Adrenal gland (tissue), 12 donors: ENCODE measurements around the gene ARHGAP35. TPM values are rescaled to one million over a fixed set of nuclear protein-coding genes. Genes with fewer than 3 reads are reported as not detected.

Experiments used
- DNase-seq, 7 donors: peaks; one replicate each; pipeline ENCODE4 v3.0.0-alpha.2; 2019 to 2020
- H3K27ac ChIP-seq, 5 donors: fragments of 200-600 bp; sonication (generic) in 4 of 5; 1 replicate in 3 of 5; 2 replicates in 2 of 5; pipeline versions ENCODE4 v1.5.1 to v1.8.0; 2016 to 2020; ENCODE audit warnings: mild to moderate bottlenecking in 1 of 5
- H3K27me3 ChIP-seq: fragments of 200-600 bp; 2 replicates; pipeline ENCODE4 v1.8.0; 2021
- H3K36me3 ChIP-seq, 2 donors: fragments of 200-600 bp; replicated peaks in 1 of 2; 1 replicate in 1 of 2; 2 replicates in 1 of 2; pipeline versions ENCODE4 v1.5.1 to v1.8.0; 2018 to 2022
- H3K4me1 ChIP-seq, 2 donors: fragments of 200-600 bp; replicated peaks in 1 of 2; 1 replicate in 1 of 2; 2 replicates in 1 of 2; pipeline versions ENCODE4 v1.5.1 to v1.8.0; 2018 to 2021
- H3K4me3 ChIP-seq, 4 donors: fragments of 200-600 bp; sonication (generic) in 3 of 4; one replicate each; pipeline ENCODE4 v1.5.1; 2016 to 2018
- H3K9me3 ChIP-seq, 3 donors: fragments of 200-600 bp; sonication (generic) in 1 of 3; replicated peaks in 1 of 3; 1 replicate in 2 of 3; 2 replicates in 1 of 3; pipeline versions ENCODE4 v1.5.1 to v1.8.0; 2016 to 2021
- POLR2A ChIP-seq, 2 donors: fragments of 450-650 bp; IDR thresholded peaks; one replicate each; pipeline ENCODE4 v1.6.1; 2017; ENCODE audit warnings: antibody characterized with exemption in 2 of 2, mild to moderate bottlenecking in 2 of 2, moderate library complexity in 1 of 2
- WGBS, 4 donors: extraction: QIAGEN DNeasy Blood & Tissue Kit in 2 of 4; methylation state at CpG; one replicate each; pipeline versions ENCODE4 v1.1.5 to v1.1.7; 2013 to 2017; 5-methylcytosine and 5-hydroxymethylcytosine counted together
- intact Hi-C, 2 donors: fragments of 100-400 bp; cut with DNase I; formaldehyde crosslinking; loops; one replicate each; pipeline versions ENCODE4 v1.14.1 to v1.15.0; 2022 to 2023
- polyA plus RNA-seq, 3 donors: library from polyadenylated mRNA; stranded (reverse); fragments of 200-250 nt in 2 of 3; fragments of 350-450 nt in 1 of 3; fragmentation: Illumina TruSeq in 1 of 3; extraction: RNeasy Lipid Tissue Mini Kit (QIAGEN cat#74804) in 1 of 3; gene quantifications; one replicate each; pipeline ENCODE4 v1.2.3, GENCODE V29; 2013 to 2014
- total RNA-seq, 9 donors: library from RNA; depleted of rRNA in 4 of 9; stranded (reverse); fragments of >200 nt in 4 of 9; fragments of 120-200 nt in 1 of 9; fragmentation: NEBNext Ultra II Directional in 1 of 9; extraction: Animal tissue kit (Norgen Biotek cat#: 25700) in 1 of 9; gene quantifications; one replicate each; pipeline versions ENCODE4 v1.1.0 to v1.2.4, GENCODE V29; 2013 to 2023
- TF ChIP-seq, protein P1 (sequence below), 6 experiments: fragments of 450-650 bp in 4 of 6; fragments of 200-600 bp in 2 of 6; sonication (generic) in 1 of 6; IDR thresholded peaks; 1 replicate in 5 of 6; 2 replicates in 1 of 6; pipeline versions ENCODE4 v1.5.1 to v1.8.0; 2016 to 2021; ENCODE audit warnings: antibody characterized with exemption in 6 of 6, mild to moderate bottlenecking in 2 of 6, moderate library complexity in 1 of 6
- donor health status: healthy with polysubstance abuse.
- donor health status: Bipolar disorder and iron deficiency.
- donor health status: DM: yes; HTN: yes; CAD: no.
- donor health status: DM: no; HTN: no; CAD: no.
- donor health status: DM: no; HTN: no; CAD: no.
- donor health status: DM: yes; HTN: yes; CAD: no.

ARHGAP35 gene
- total and polyA plus RNA-seq, 12 donors = 7.0 to 48.3 (median 38.9) TPM

DNA sequence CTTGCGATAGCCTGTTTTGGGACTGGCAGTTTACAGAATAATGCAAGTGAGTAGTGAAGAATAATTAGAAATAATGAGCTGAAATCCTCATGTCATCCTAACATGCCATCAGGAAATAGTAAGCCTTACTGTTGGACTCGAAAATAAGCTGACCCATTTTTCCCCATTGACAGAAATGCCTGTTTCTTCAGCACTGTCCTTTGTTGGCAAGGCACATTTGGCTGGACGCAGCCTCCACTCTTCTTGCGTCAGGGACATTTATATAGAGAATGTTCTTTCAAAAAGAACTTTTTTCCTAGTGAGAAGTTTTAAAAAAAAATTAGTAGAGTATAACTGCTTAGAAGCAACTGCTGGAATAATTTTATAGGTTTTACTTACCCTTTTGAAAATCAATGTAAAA, 47.1 kb downstream of the ARHGAP35 start:
- peak; percentile 33 to 82 (median 58) for DNase-seq
- no peaks in the 10 kb centered on the region for H3K36me3 ChIP-seq
- 47 to 57% (median 51%) methylated on average over 4 of the region's 4 CpGs for WGBS, 4 donors
- H3K27me3 ChIP-seq = no peaks in the 10 kb centered on the region
- H3K9me3 ChIP-seq = no peaks in the 10 kb centered on the region
- H3K4me1 ChIP-seq = peaks cover 29 to 62% of the 10 kb centered on the region in 2 donors
- TF ChIP-seq, protein P1, sequence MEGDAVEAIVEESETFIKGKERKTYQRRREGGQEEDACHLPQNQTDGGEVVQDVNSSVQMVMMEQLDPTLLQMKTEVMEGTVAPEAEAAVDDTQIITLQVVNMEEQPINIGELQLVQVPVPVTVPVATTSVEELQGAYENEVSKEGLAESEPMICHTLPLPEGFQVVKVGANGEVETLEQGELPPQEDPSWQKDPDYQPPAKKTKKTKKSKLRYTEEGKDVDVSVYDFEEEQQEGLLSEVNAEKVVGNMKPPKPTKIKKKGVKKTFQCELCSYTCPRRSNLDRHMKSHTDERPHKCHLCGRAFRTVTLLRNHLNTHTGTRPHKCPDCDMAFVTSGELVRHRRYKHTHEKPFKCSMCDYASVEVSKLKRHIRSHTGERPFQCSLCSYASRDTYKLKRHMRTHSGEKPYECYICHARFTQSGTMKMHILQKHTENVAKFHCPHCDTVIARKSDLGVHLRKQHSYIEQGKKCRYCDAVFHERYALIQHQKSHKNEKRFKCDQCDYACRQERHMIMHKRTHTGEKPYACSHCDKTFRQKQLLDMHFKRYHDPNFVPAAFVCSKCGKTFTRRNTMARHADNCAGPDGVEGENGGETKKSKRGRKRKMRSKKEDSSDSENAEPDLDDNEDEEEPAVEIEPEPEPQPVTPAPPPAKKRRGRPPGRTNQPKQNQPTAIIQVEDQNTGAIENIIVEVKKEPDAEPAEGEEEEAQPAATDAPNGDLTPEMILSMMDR (IDR thresholded peaks at IDR 0.05) = no peak
- no peak for TF ChIP-seq POLR2A (IDR thresholded peaks at IDR 0.05)
- H3K4me3 ChIP-seq = no peak overlapping the region
- H3K27ac ChIP-seq = peak overlapping the region in 4 of 5 donors; percentile 10 to 53 (median 32)
- intact Hi-C loops = loop anchor here in 1 of 2 donors (5.0 kb wide), 1 partner anchor 36 kb away; no protein-coding TSS in a partner anchor

DNA sequence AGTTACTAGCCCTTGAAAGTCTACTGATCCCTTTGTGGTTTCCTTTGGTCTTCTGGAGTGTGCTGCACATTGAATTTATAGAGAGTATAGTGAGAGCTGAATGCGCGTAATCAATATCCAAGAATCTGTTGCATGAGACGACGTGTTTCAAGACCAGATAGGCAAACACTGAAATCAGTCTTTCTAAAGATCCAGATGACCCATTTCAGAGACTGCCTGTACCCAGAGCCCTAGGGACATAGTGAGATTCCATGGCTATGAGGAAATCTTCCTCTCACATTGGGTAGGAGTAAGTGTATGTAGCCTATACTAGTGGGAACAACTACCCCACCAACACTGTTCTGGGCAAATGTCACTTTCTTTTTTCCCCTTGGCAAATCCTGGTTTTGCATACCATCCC, 48.6 kb downstream of the ARHGAP35 start:
- H3K27me3 ChIP-seq = no peaks in the 10 kb centered on the region
- peak in 1 of 7 donors; percentile 13 for DNase-seq
- 84 to 99% (median 94%) methylated on average over 4 of the region's 4 CpGs for WGBS, 4 donors
- no peaks in the 10 kb centered on the region for H3K36me3 ChIP-seq
- H3K27ac ChIP-seq = no peak overlapping the region
- H3K9me3 ChIP-seq = no peaks in the 10 kb centered on the region
- H3K4me1 ChIP-seq = peaks cover 20 to 62% of the 10 kb centered on the region in 2 donors
- intact Hi-C loops = loop anchor here in 1 of 2 donors (5.0 kb wide), 1 partner anchor 37 kb away; no protein-coding TSS in a partner anchor
- TF ChIP-seq POLR2A (IDR thresholded peaks at IDR 0.05) = no peak
- TF ChIP-seq, protein P1 (IDR thresholded peaks at IDR 0.05) = no peak
- no peak overlapping the region for H3K4me3 ChIP-seq

Other genes with a start within 250 kb of the ARHGAP35 start
- 10 to 100 TPM in 4 of 9 donors, 1 to 10 TPM in 4, under 1 TPM in 1; 0.94 to 24.8 (median 9.0) TPM for gene PTGIR, start 235.9 kb upstream of the ARHGAP35 start, total RNA-seq
- gene PTGIR, start 235.9 kb upstream of the ARHGAP35 start, polyA plus RNA-seq = 10 to 100 TPM in 2 of 3 donors, 1 to 10 TPM in 1; 2.5 to 21.1 (median 11.6) TPM
- gene GNG8, start 224.8 kb upstream of the ARHGAP35 start, total RNA-seq = 1 to 10 TPM in 1 of 9 donors, not detected in 8; 3.9 TPM
- not detected for gene GNG8, start 224.8 kb upstream of the ARHGAP35 start, polyA plus RNA-seq
- 1 to 10 TPM; 1.7 to 9.8 (median 4.0) TPM for gene DACT3, start 199.8 kb upstream of the ARHGAP35 start, total RNA-seq
- 1 to 10 TPM; 2.3 to 3.8 (median 2.6) TPM for gene DACT3, start 199.8 kb upstream of the ARHGAP35 start, polyA plus RNA-seq
- 10 to 100 TPM in 8 of 9 donors, 1 to 10 TPM in 1; 7.7 to 37.0 (median 23.7) TPM for gene PRKD2, start 143.9 kb upstream of the ARHGAP35 start, total RNA-seq
- gene PRKD2, start 143.9 kb upstream of the ARHGAP35 start, polyA plus RNA-seq = 10 to 100 TPM in 2 of 3 donors, 1 to 10 TPM in 1; 6.8 to 77.1 (median 53.7) TPM
- gene FKRP, start 114.9 kb upstream of the ARHGAP35 start, total RNA-seq = 10 to 100 TPM in 8 of 9 donors, 1 to 10 TPM in 1; 9.6 to 31.2 (median 16.7) TPM
- 10 to 100 TPM in 2 of 3 donors, 1 to 10 TPM in 1; 5.5 to 19.1 (median 13.6) TPM for gene FKRP, start 114.9 kb upstream of the ARHGAP35 start, polyA plus RNA-seq
- 10 to 100 TPM; 38.4 to 85.7 (median 66.2) TPM for gene STRN4, start 114.5 kb upstream of the ARHGAP35 start, total RNA-seq
- 10 to 100 TPM; 22.3 to 92.8 (median 65.3) TPM for gene STRN4, start 114.5 kb upstream of the ARHGAP35 start, polyA plus RNA-seq
- gene SLC1A5, start 72.4 kb upstream of the ARHGAP35 start, total RNA-seq = 10 to 100 TPM in 8 of 9 donors, 1 to 10 TPM in 1; 4.7 to 56.9 (median 33.0) TPM
- gene SLC1A5, start 72.4 kb upstream of the ARHGAP35 start, polyA plus RNA-seq = 10 to 100 TPM; 13.3 to 32.3 (median 14.7) TPM
- gene AP2S1, start 10.2 kb upstream of the ARHGAP35 start, total RNA-seq = 100 to 1,000 TPM; 123 to 216 (median 189) TPM
- gene AP2S1, start 10.2 kb upstream of the ARHGAP35 start, polyA plus RNA-seq = 100 to 1,000 TPM in 1 of 3 donors, 10 to 100 TPM in 2; 91.1 to 149 (median 99.3) TPM
- 1 to 10 TPM in 3 of 9 donors, under 1 TPM in 4, not detected in 2; 0.28 to 3.5 (median 0.39) TPM for gene NPAS1, start 158.8 kb downstream of the ARHGAP35 start, total RNA-seq
- 1 to 10 TPM in 1 of 3 donors, under 1 TPM in 1, not detected in 1; 0.84 to 3.1 TPM for gene NPAS1, start 158.8 kb downstream of the ARHGAP35 start, polyA plus RNA-seq
- 10 to 100 TPM; 16.5 to 76.2 (median 40.2) TPM for gene TMEM160, start 187.6 kb downstream of the ARHGAP35 start, total RNA-seq
- 100 to 1,000 TPM in 1 of 3 donors, 10 to 100 TPM in 1, under 1 TPM in 1; 0.62 to 120 (median 11.7) TPM for gene TMEM160, start 187.6 kb downstream of the ARHGAP35 start, polyA plus RNA-seq